HG03520 (cell line): ENCODE measurements around the gene EPN2.

Experiments
- ATAC-seq: cut with Tn5 transposase; IDR thresholded peaks from one replicate; pipeline ENCODE4 v1.9.1; 2021; ENCODE audit warnings: mild to moderate bottlenecking, moderate library complexity; ENCODE audit not compliant: unreplicated experiment

Gene EPN2

GRCh38 chr17:19307521-19307920 lies 70.4 kb downstream of the EPN2 start:
- ATAC-seq: no peak

- ATAC-seq: no peak
These were observed 71.2 kb downstream of the EPN2 start for GRCh38 chr17:19308398-19308797.

- ATAC-seq: no peak
These were observed 72.5 kb downstream of the EPN2 start for GRCh38 chr17:19309701-19310100.

GRCh38 chr17:19310151-19310550 lies 73.0 kb downstream of the EPN2 start:
- no peak for ATAC-seq

- ATAC-seq: no peak
These were observed 73.8 kb downstream of the EPN2 start for GRCh38 chr17:19311016-19311415.

- ATAC-seq: no peak
These were observed 74.5 kb downstream of the EPN2 start for GRCh38 chr17:19311421-19312215.

- no peak for ATAC-seq
These were observed 75.2 kb downstream of the EPN2 start for GRCh38 chr17:19312406-19312805.

- ATAC-seq: no peak
These were observed 76.0 kb downstream of the EPN2 start for GRCh38 chr17:19313066-19313745.

- no peak for ATAC-seq
These were observed 76.8 kb downstream of the EPN2 start for GRCh38 chr17:19313746-19314651.

GRCh38 chr17:19315104-19315503 lies 77.9 kb downstream of the EPN2 start:
- no peak for ATAC-seq

GRCh38 chr17:19316761-19317358 lies 79.7 kb downstream of the EPN2 start:
- ATAC-seq: no peak

- no peak for ATAC-seq
These were observed 80.4 kb downstream of the EPN2 start for GRCh38 chr17:19317359-19318095.

GRCh38 chr17:19318611-19319010 lies 81.4 kb downstream of the EPN2 start:
- ATAC-seq: no peak

GRCh38 chr17:19319771-19320505 lies 82.8 kb downstream of the EPN2 start:
- no peak for ATAC-seq

GRCh38 chr17:19320876-19321275 lies 83.7 kb downstream of the EPN2 start:
- ATAC-seq: no peak

GRCh38 chr17:19321481-19322128 lies 84.4 kb downstream of the EPN2 start:
- ATAC-seq: no peak

GRCh38 chr17:19322129-19322505 lies 85.0 kb downstream of the EPN2 start:
- no peak for ATAC-seq

- ATAC-seq: no peak
These were observed 85.7 kb downstream of the EPN2 start for GRCh38 chr17:19322861-19323260.

- ATAC-seq: no peak
These were observed 88.4 kb downstream of the EPN2 start for GRCh38 chr17:19325542-19325941.
